Stomach (tissue), 9 donors: ENCODE measurements around the gene SPATA6. TPM values are rescaled to one million over a fixed set of nuclear protein-coding genes. Genes with fewer than 3 reads are reported as not detected.
"Not testable (repeated sequence)": the region's sequence is repeated elsewhere in the genome, so short reads cannot be mapped to it uniquely, and the experiment has no call there.

Experiments used
- DNase-seq, 2 donors: peaks; one replicate each; pipeline versions ENCODE4 v3.0.0 to v3.0.0-alpha.2; 2013 to 2019
- H3K27ac ChIP-seq, 5 donors: fragments of 200-600 bp in 4 of 5; sonication (generic) in 4 of 5; one replicate each; pipeline ENCODE4 v1.5.1; 2013 to 2019; ENCODE audit warnings: mild to moderate bottlenecking in 1 of 5, moderate library complexity in 1 of 5
- H3K27me3 ChIP-seq, 3 donors: fragments of 200-600 bp; sonication (generic); one replicate each; pipeline ENCODE4 v1.5.1; 2017 to 2019; ENCODE audit warnings: mixed run types in 1 of 3
- H3K36me3 ChIP-seq, 4 donors: fragments of 200-600 bp; sonication (generic); 1 replicate in 3 of 4; 2 replicates in 1 of 4; pipeline ENCODE4 v1.5.1; 2016 to 2019
- H3K4me1 ChIP-seq, 4 donors: fragments of 200-600 bp; sonication (generic); one replicate each; pipeline ENCODE4 v1.5.1; 2016 to 2019
- H3K4me3 ChIP-seq, 4 donors: fragments of 200-600 bp; sonication (generic) in 3 of 4; one replicate each; pipeline ENCODE4 v1.5.1; 2016 to 2019; ENCODE audit warnings: mild to moderate bottlenecking in 1 of 4
- H3K9me3 ChIP-seq, 4 donors: fragments of 200-600 bp; sonication (generic); one replicate each; pipeline ENCODE4 v1.5.1; 2016 to 2019
- CTCF ChIP-seq, 7 experiments: fragments of 450-650 bp in 4 of 7; fragments of 200-600 bp in 3 of 7; sonication (generic) in 3 of 7; IDR thresholded peaks; one replicate each; pipeline ENCODE4 v1.5.1; 2016 to 2019; ENCODE audit warnings: antibody characterized with exemption in 7 of 7, control low read depth in 2 of 7, mild to moderate bottlenecking in 1 of 7
- EP300 ChIP-seq: sonication (generic); formaldehyde crosslinking; IDR thresholded peaks from one replicate; pipeline ENCODE4 v1.6.1; 2017; ENCODE audit warnings: antibody characterized with exemption
- POLR2A ChIP-seq, 4 donors: fragments of 450-650 bp; IDR thresholded peaks; one replicate each; pipeline ENCODE4 v1.6.1; 2016; ENCODE audit warnings: antibody characterized with exemption in 4 of 4, control low read depth in 2 of 4, mild to moderate bottlenecking in 1 of 4, moderate library complexity in 1 of 4
- POLR2AphosphoS5 ChIP-seq, 3 donors: sonication (generic); formaldehyde crosslinking; IDR thresholded peaks; one replicate each; pipeline ENCODE4 v1.6.1; 2016; ENCODE audit warnings: antibody characterized with exemption in 3 of 3
- WGBS, 5 donors: extraction: QIAGEN DNeasy Blood & Tissue Kit in 3 of 5; methylation state at CpG; one replicate each; pipeline versions ENCODE4 v1.1.5 to v1.1.7; 2013 to 2018; 5-methylcytosine and 5-hydroxymethylcytosine counted together
- intact Hi-C: fragments of 100-400 bp; cut with DNase I; formaldehyde crosslinking; loops from one replicate; pipeline ENCODE4 v1.15.1; 2023; ENCODE audit warnings: low total_unique reads
- polyA plus RNA-seq, 3 donors: library from polyadenylated mRNA; stranded (reverse); fragments of 200-250 nt; gene quantifications; one replicate each; pipeline ENCODE4 v1.2.3, GENCODE V29; 2013
- total RNA-seq, 5 donors: library from RNA; depleted of rRNA; stranded (reverse); fragments of >200 nt; gene quantifications; one replicate each; pipeline versions ENCODE4 v1.1.0 to v1.2.3, GENCODE V29; 2014 to 2016
- donor health status: healthy with polysubstance abuse.
- donor health status: Bipolar disorder and iron deficiency.
- donor health status: healthy.

SPATA6 gene
- total and polyA plus RNA-seq, 8 donors = 3.1 to 59.1 (median 14.9) TPM

DNA sequence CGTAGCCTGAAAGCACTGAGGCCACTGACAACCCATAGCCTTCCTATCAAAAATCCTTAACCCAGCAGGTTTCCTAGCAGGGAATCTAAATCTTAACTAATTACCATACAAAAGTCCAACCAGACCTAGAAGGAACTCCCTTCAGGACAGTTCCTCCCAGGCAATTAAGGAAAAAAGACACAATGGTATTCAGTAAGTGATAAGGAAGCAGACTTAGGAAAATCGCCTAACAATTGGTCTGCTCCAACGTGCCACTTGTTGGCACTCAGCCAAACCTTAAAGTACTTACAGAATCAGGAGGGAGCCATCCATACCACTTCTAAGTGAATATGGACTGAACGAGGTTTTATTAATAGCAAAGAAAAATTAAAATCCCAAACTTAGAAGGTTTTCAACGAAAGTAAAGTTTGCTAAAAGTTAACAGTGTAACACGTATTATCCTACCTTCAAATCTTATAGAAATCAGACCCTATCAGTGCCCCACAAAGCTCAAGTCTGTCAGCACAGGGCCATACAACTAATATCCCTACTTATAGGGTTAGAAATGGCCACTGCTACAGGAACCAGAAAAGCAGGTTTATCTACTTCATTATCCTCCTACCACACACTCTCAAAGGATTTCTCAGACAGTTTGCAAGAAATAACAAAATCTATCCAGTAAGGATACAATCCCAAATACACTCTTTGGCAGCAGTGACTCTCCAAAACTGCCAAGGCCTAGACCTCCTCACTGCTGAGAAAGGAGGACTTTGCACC, 29.0 kb downstream of the SPATA6 start:
- TF ChIP-seq POLR2A (IDR thresholded peaks at IDR 0.05) = no peak
- no peak for TF ChIP-seq CTCF (IDR thresholded peaks at IDR 0.05)
- TF ChIP-seq EP300 = no peak
- TF ChIP-seq POLR2AphosphoS5 (IDR thresholded peaks at IDR 0.05) = no peak
- intact Hi-C loops = no loop called here
- DNase-seq = peak in 1 of 2 donors; percentile 20

GRCh38 chr1:48440786-48441185, 31.2 kb downstream of the SPATA6 start:
- WGBS, 5 donors = 87 to 98% (median 93%) methylated on average over 3 of the region's 3 CpGs
- H3K4me3 ChIP-seq, H3K27ac ChIP-seq, intact Hi-C loops, H3K4me1 ChIP-seq, DNase-seq, H3K27me3 ChIP-seq: not testable (repeated sequence)
- Histone ChIP-seq H3K9me3 (peaks cover 0 to 13% (median 5%) of the 10 kb centered on the region in 4 donors), H3K36me3 (peaks cover 3 to 31% (median 17%) of the 10 kb centered on the region in 4 donors)

More for the DNA sequence above, 29.0 kb downstream of the SPATA6 start:
- H3K4me1 ChIP-seq = peaks cover 0 to 4% (median 0%) of the 10 kb centered on the region in 4 donors
- H3K9me3 ChIP-seq = peaks cover 0 to 13% (median 5%) of the 10 kb centered on the region in 4 donors
- H3K27me3 ChIP-seq = no peaks in the 10 kb centered on the region
- no peak overlapping the region for H3K27ac ChIP-seq
- H3K36me3 ChIP-seq = peaks cover 3 to 28% (median 22%) of the 10 kb centered on the region in 4 donors
- WGBS, 5 donors = 64 to 78% (median 72%) methylated on average over 6 of the region's 6 CpGs
- H3K4me3 ChIP-seq = no peak overlapping the region

DNA sequence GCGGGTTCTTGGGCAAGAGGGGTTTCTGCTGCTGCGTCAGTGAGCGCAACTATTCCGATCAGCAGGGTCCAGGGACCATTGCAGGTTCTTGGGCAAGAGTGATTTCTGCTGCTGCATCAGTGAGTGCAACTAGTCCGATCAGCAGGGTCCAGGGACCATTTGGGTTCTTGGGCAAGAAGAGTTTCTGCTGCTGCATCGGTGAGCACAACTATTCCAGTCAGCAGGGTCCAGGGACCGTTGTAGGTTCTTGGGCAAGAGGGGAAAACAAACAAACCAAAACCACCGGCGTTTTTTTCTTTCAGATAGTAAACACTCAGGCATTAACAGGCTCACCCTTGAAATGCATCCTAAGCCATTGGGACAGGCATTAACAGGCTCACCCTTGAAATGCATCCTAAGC, 32.6 kb downstream of the SPATA6 start:
- Histone ChIP-seq H3K27me3 (no peaks in the 10 kb centered on the region), H3K4me1 (peaks cover 0 to 4% (median 0%) of the 10 kb centered on the region in 4 donors), H3K36me3 (peaks cover 3 to 30% (median 18%) of the 10 kb centered on the region in 4 donors), H3K27ac (no peak overlapping the region), H3K4me3 (no peak overlapping the region), H3K9me3 (peaks cover 0 to 15% (median 9%) of the 10 kb centered on the region in 4 donors)
- no peak for TF ChIP-seq EP300
- TF ChIP-seq CTCF (IDR thresholded peaks at IDR 0.05) = no peak
- TF ChIP-seq POLR2A (IDR thresholded peaks at IDR 0.05) = no peak
- TF ChIP-seq POLR2AphosphoS5 (IDR thresholded peaks at IDR 0.05) = no peak
- intact Hi-C loops = no loop called here
- 81 to 96% (median 94%) methylated on average over 9 of the region's 9 CpGs for WGBS, 5 donors
- no peak for DNase-seq

GRCh38 chr1:48437379-48437778, 34.6 kb downstream of the SPATA6 start:
- intact Hi-C loops, H3K9me3 ChIP-seq, H3K4me3 ChIP-seq, H3K4me1 ChIP-seq, DNase-seq, H3K27me3 ChIP-seq, H3K27ac ChIP-seq: not testable (repeated sequence)
- H3K36me3 ChIP-seq = peaks cover 0 to 22% (median 14%) of the 10 kb centered on the region in 4 donors

GRCh38 chr1:48435312-48436002, 36.5 kb downstream of the SPATA6 start:
- intact Hi-C loops, H3K9me3 ChIP-seq, H3K27ac ChIP-seq, H3K4me3 ChIP-seq, H3K27me3 ChIP-seq, H3K4me1 ChIP-seq, DNase-seq: not testable (repeated sequence)
- 94 to 97% (median 95%) methylated on average over 28 to 29 of the region's 29 CpGs for WGBS, 5 donors
- H3K36me3 ChIP-seq = peaks cover 0 to 22% (median 14%) of the 10 kb centered on the region in 4 donors

DNA sequence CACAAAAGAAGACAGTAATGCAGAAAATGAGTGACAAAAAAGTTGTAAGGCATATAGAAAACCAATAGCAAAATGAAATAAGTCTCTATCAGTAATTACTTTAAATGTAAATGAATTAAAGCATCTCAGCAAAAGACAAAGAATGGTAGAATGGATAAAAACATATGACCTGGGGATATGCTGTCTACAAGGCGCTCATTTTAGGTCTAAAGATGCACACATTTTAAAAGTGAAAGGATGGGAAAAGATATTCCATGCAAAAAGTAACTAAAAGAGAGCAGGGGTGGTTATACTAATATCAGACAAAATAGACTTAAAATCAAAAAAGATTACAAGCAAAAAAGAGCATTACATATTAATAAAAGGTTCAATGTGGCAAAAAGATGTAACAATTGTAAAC, 41.2 kb downstream of the SPATA6 start:
- H3K9me3 ChIP-seq = peaks cover 0 to 5% (median 5%) of the 10 kb centered on the region in 4 donors
- 91 to 100% (median 94%) methylated on average over 1 of the region's 1 CpG for WGBS, 5 donors
- H3K4me3 ChIP-seq = no peak overlapping the region
- no peak for DNase-seq
- TF ChIP-seq POLR2AphosphoS5 (IDR thresholded peaks at IDR 0.05) (no peak), EP300 (no peak), POLR2A (IDR thresholded peaks at IDR 0.05) (no peak), CTCF (IDR thresholded peaks at IDR 0.05) (no peak)
- no peaks in the 10 kb centered on the region for H3K4me1 ChIP-seq
- intact Hi-C loops = no loop called here
- no peaks in the 10 kb centered on the region for H3K27me3 ChIP-seq
- H3K36me3 ChIP-seq = peaks cover 0 to 8% (median 6%) of the 10 kb centered on the region in 4 donors
- H3K27ac ChIP-seq = no peak overlapping the region
